Ammon's horn (tissue), 1 donor: ENCODE results near the gene YTHDC2.
A peak's percentile ranks its signal among the peaks of the same experiment; 100 is the strongest.

Experiments
- DNase-seq: peaks from one replicate; pipeline ENCODE4 v3.0.0-alpha.2; 2016; ENCODE audit warnings: low spot score

The YTHDC2 gene

DNA sequence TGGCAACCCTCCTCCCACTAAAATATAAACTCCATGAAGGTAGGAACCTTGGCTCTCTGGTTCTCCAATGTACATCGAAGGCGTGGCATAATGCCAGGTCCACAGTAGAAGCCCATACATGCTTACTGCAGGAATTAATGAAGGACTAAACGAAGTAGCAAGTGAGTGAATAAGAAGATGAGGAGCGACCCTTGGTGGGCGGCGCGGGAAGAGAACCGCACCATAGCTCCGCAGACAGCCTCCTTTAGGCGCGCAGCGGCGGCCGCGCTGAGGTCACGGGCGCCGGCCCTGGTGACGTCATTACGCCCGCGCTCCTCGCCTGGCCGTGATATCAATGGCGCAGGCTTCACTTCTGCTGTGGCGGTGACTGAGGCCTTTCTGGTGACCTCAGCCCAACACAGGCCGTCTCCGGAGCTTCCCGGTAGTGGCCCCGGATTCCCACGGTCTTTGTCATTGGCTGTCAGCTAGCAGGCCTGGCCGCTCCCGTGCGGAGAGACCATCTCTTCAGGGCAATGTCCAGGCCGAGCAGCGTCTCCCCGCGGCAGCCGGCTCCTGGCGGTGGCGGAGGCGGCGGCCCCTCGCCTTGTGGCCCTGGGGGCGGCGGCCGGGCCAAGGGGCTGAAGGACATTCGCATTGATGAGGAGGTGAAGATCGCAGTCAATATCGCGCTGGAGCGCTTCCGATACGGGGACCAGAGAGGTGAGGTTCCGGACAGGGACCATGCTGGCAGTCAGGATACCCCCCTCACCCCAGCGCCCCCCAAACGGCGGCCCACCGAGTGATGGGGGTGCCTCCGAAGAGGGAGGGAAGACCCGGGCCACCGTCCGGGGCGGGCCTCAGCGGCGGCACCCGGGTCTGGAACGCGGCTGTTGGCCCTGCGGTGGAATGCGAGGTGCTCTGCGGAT, at the start of gene YTHDC2:
Gene YTHDC2 (plus strand): TSS at position 311 of the 905 bp plus-strand sequence. CDS start 202 bp downstream, at position 513.
- peak; percentile 91 for DNase-seq

DNA sequence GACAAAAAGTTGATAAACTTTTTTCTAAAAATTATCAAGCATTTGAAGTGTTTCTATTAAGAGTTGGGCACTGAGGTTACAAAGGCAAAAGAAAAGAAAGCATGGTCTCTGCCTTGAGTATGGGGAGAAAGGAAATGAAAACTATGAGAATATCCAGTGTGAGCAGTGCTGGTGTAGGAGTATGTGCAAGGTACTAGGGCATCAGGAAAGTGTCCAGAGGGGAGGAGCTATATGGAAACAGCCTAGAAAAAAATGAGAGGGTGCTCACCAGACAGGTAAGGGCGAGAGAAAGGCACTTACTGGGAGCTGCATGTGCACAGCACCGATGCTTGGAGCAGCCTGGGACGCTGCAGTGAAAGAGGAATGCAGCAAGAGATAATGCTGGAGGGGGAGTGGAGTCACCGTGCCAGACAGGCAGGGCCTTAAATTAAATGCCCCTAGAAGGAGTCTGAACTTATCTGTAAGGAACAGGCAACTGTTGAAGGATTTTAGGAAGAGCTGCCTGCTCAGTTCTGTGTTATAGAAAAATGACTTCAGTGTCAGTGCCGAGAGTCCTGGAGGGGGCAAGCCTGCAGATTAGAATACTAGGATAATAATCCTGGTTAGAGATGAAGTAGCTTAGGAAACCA, 39.3 kb upstream of the YTHDC2 start:
- no peak for DNase-seq

DNA sequence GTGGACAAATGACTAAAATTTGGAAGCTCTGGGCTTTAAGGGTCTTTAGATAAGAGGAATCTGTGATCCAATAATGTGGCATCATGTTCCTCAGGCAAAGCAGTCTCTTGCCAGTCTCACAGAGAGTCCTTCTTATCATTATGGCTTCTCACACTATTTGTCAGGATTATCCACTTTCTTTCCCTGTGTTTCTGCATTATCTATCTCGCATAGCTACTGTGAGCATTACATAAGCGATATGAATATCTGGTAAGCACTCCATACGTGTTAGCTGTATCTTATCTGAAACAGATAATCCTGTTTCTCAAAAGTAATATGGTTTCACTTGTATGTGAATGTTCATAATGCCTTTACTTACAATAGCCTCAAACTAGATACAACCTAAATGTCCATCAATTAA, 34.8 kb upstream of the YTHDC2 start:
- no peak for DNase-seq

DNA sequence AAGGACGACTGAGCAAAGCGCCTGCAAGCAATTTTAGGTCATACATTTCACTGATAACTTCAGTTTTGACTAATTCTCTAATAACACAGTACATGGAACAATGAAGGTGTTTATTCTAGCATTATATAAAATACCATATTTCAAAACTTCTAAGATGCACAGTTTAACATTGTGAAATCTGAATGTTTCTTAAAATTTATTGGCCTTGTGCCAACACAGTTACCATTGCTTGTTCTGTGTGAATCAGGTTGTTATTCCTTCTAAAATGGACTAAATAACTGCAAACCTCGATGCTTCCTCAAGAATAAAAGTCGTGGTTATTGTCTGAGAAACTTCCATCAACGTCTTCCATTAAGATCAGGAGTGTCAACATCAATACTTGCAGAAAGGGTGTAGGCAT, 33.3 kb upstream of the YTHDC2 start:
- DNase-seq = no peak

DNA sequence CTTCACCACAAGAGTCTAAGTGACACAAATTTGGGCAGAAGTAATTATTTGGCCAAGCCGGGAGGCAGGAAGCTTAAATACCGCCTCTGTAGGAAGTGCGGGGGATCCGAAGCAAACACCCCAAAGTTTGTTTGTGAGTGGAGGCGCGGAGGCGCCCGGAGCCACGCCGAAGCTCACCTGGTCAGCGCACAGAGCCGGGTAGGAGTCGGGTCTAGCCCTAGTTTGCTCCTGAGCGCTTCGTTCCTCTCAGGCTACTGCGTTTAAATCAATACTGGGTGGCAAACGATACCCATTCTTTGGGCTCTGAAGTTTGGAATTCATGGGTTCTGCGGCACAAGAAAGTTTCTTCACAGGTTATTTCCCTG, 26.1 kb upstream of the YTHDC2 start:
- DNase-seq = no peak

DNA sequence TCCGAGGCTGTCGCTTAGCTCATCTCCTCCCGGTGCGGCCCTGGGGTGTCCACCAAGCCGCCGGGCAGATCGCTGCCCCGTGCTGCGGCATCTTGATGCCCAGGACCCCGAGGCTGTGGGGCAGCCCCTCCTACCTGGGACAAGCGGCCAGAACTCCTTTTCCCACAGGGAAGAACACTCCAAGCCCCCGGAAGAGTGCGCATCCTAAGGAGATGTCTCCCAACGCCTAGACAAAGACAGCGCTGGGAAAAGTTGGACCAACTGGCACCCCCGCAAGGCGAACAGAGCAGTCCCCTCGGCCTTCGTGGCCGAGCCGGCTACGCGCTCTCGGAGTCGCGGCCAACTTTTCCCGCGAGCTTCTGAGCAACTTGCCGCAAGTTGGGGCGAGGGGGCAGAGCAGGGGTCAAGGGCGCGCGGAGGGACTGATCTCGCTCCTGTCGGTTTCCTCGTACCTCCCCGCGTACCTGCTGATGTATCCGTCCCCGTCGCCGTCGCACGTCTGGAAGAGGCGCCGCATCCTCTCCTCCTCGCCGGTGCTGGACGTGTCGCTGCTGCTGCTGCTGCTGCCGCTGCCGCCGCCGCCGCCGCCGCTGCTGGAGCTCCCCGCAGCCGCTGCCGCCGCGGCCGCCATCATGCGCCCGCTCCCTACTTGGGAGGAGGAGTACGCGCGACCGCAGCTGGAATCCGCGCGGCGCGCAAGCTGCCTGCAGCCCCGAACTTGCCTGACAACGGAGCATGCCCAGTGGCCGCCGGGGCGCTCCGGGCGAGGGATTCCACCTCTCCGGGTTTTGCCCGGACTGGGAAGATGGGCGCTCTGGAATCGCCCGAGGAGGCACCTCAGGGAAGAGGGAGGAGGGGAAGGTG, 25.5 kb upstream of the YTHDC2 start, which contains the start of gene MCC:
Gene MCC (minus strand): TSS at position 673 of the 864 bp plus-strand sequence.
- peak; percentile 56 for DNase-seq

DNA sequence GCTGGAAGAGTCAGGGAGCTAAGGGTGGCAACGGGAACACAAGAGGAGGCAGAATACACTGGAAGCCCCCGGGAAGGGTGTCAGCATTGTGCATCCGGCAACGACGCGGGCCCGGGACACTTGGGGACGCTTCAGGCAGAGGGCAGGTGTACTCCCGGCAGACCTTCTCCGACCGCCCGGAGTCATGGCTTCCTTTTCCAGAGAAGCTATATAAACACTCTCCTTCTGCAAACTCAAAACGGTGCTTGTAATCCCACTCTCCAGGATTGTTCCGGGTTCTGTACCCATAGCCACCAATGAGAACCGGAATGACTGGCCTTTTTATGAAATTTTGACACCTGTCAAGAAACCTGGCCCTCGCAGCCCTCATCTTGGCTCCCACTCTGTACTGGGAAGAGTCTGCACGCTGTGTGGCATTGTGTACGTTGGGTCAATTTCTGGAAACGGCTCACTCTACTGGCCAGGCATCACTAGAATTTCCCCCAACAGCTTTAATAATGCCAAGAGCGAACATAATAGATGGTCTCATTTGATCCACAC, 24.8 kb upstream of the YTHDC2 start:
- no peak for DNase-seq

DNA sequence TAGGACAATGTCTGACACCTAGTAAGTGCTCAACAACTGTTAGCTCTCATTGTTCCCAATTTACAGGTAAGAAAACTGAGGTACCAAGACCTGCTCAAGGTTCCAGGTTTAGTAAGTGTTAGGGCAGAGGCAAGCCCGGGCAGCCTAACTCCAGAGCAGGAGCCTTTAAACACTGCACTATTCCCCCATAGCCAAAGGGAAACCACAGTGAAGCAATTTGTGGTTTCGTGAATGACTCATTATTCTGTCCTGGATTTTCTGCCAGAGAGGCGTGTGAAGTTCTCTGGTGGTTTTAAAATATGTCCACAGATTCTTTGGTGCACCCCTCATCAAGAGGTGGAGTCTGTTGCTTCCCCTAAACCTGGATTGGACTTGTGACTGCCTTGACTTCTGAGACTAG, 24.2 kb upstream of the YTHDC2 start:
- DNase-seq = no peak

DNA sequence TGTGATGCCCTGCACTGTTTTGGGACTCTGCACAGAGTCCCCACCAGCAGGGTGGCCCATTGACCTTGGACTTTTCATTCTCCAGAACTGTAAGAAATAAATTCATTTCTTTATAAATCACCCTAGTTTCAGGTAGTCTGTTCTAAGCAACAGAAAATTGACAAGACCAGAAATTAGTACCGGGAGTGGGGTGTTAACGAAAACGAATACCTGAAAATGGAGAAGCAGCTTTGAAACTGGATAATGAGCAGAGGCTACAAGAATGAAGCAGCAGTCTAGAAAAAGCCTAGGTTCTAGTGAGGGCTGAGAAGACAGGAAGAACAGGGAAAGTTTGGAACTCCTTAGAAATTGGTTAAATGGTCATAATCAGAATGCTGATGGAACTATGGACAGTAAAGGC, 23.2 kb upstream of the YTHDC2 start:
- DNase-seq = no peak

DNA sequence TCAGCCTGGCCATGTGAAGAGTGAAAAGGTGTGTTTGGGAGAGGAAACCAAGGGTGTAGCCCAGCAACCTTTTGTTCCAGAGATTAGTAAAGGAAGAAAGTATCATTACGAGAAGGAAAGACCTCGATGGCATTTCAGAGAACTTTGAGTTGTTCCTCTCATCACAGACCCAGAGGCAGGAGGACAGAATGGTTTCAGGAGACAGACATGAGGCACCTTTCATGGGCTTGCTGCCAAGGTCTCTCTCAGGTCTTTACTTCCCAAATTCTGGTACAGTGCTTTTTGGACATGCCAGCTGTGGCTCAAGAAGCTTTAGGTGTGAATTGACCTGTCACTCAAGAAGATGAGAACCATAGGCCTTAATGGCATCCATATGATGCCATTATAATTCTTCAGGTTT, 22.5 kb upstream of the YTHDC2 start:
- no peak for DNase-seq

DNA sequence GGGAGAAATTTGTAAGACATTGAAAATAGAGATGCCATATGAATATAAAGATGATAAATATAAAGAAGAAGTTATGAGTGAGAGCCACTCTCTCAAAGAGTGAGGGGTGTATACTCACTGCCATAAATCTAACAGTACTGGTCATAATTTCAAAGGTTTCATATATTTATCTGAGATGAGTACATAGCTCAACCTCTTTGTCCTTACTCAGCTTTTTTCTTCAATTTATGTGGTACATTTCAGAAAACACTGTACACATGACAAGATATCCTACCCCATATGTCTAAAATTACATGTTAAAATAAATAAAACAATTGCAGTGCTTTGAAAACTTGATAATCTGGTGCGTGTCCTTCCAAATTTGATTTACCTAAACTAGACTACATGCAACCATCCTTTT, 20.0 kb upstream of the YTHDC2 start:
- no peak for DNase-seq

DNA sequence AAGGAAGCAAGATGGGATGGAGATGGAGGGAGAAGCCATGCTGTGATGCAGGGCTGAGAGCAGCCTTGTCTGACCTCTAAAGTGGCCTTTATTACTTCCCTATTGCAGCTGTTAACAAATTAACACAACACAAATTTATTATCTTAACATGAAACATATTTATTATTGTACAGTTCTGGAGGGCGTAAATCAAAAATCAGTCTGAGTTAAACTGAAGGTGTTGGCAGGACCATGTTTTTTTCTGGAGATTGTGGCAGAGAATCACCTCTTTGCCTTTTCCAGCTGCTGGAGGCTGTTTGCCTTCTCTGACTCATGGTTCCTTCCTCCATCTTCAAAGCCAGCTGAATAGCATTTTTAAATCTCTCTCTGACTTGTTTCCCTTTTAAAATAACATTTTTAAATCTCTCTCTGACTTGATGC, 18.1 kb upstream of the YTHDC2 start:
- DNase-seq = no peak

DNA sequence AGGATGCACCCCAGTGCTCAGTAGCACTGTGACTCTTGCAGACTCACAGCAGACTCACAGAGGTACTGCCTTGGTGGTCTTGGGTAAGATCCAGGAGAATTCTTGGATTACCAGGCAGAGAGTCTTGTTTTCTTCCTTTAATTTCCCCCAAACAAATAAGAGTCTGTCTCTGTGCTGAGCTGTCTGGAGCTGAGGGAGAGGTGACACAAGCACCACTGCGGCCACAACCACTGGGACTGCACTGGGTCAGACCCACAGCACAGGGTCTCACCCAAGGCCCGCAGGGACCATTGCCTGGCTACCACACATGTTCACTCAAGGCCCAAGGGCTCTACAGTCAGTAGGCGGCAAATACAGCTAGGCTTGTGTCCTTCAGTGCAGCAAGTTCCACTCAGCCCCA, 11.4 kb upstream of the YTHDC2 start:
- no peak for DNase-seq

DNA sequence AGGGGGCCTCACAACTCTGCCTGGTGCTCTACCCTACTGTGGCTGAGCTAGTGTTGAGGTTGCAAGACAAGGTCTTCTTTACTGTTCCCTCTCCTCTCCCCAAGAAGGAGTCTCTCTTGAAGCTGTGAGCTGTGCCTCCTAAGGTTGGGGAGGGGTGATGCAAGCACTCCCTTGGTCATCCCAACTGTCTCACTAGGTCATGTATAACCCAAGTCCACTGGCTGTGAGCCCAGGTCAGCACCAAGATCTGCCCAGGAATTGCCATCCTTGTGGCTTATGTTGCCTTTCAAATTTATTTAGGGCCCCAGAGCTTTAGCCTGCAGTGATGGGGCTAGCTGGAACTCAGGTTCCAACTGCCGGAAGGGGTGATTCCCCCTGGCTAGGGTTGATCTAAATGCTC, 10.3 kb upstream of the YTHDC2 start:
- no peak for DNase-seq

DNA sequence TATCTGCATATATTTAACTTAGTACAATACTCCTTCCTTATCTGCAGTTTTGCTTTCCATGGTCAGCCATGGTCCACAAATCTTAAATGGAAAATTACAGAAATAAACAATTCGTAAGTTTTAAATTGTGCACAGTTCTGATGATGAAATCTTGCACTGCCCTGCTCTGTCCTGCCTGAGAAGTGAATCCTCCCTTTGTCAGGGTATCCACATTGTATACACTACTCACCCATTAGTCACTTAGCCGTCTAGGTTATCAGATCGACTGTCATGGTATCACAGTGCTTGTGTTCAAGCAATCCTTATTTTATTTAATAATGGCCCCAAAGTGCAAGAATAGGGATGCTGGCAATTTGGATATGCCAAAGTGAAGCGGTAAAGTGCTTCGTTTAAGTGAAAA, 8.3 kb upstream of the YTHDC2 start:
- no peak for DNase-seq

DNA sequence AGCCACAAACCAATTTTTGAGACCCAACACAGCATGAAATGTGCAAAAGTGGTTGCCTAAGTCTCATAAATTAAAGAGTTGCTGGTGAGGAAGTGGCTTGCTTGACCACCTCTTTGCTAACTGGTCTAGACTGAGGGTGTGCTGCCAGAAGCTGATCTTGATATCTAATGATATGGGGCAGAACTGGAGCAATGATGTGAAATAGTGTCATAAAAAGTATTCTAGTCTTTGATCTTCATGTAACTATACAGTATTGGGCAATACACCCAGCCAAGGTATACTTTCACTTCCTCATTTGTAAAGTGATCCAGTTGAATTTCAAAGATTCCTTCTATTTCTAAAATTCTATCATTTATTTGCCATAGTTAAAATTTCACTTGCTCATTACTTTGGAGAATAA, 5.9 kb upstream of the YTHDC2 start:
- no peak for DNase-seq

DNA sequence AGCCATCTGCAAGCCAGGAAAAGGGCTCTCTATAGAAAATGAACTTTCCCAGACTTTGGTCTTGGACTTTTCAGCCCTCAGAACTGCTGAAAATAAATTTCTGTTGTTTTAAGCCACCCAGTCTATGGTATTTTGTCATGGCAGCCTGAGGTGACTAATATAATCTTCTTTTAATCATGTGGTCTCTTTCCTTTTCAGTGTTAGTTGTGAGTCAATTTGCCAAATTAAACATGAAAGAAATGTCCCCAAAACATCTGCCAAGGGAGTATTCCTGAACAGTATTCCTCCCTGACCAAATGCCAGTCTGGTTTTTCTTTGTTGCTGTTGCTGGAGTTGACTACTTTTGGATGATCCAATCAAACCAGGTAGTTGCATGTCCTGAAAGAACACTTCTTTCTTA, 4.7 kb upstream of the YTHDC2 start:
- DNase-seq = no peak

DNA sequence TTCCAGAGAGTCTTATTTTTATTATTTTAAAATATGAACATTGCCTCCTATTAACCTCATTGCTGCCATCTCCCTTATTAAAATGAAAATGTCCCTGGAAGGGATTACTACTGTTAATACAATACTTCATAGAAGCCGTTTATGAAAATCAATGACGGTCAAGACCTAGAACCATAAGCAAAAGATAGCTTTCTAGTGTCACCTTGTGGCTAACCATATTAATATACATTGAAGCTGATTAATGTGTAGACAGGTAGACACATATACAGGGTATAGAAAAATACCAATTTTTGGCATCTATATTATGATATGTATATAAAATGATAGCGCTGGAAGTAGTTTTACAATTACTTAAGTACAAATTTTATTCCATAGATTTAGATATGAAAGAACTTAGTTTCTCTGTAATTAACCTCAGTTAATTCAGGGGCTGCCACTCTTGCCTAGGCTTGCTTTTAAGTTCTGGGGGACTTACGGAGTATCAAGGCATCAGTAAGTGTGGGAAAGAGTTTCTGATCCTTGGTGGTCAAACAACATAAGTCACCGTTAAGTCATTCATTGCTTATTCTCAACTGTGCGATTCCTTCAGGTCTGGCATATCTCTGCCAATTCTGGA, 2.5 kb upstream of the YTHDC2 start:
- DNase-seq = no peak

DNA sequence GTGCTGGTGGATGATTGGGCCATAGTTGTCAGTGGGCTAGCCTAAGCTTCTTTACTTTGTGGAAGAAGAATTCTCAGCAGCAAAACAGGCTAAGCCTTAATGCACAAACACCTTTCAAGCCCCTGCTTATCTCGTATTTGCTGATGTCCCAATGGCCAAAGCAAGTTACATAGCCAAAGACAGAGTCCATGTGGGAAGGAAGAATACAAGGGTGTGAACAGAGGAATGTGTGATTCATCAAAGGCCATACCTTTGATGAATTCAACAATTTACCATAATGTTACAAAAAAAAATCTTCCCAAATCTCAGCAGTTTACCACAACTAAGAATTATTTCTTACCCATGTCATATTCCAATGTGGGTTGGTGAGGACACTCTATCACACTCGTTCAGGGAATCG, 1.2 kb upstream of the YTHDC2 start:
- DNase-seq = no peak

DNA sequence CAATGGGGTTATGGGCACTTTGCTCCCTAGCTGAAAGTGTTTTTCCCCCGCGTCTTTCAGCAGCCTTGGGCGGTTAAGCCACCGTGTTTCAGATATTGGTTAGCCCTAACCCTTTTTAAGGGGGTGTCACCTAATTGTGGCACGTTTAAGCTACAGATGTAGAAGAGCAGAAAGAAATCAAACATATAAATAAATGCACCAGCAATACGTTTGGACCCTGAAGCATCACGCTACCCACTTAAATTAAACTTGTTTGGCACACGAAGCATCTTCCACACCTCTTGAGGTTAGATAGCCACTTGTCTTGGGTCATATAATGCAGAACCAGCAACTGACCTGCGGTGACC, 768 bp downstream of the YTHDC2 start:
- no peak for DNase-seq

DNA sequence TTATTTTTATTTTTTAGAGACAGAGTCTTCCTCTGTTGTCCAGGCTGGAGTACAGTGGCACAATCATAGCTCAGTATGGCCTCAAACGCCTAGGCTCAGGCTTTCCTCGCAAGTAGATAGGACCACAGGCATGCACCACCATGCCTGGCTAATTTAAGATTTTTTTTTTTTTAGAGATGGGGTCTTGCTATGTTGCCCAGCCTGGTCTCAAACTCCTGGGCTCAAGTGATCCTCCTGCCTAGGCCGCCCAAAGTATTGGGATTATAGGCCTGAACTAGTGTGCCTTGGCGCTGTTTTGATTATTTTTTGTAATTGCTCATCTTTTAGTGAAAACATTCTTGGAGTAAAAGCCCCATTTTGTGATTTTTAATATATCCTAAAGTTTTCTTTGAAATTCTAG, 5.4 kb downstream of the YTHDC2 start:
- no peak for DNase-seq

DNA sequence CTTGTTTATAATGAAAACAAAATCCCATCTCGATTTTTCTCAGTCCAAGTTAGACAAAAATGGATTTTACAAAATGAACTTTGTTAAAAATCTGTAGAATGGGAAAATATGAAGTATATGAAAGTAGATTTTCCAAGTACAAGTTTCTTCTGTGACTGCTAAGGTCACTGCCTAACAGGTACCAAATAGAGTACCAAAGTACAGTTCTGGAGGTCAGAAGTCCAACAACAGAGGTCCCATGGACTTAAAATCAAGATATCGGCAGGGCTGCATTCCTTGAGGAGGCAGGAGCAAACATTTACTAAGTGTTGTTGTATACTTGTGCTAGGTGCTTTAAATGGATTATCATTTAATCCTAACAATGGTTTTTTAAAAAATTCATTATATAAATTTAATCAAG, 5.9 kb downstream of the YTHDC2 start:
- DNase-seq = no peak
